Mesenchymal stem cell (in vitro differentiated cells and primary cell): ENCODE results near the gene GET4.
"Not testable (repeated sequence)": the region's sequence is repeated elsewhere in the genome, so short reads cannot be mapped to it uniquely, and the experiment has no call there.

Experiments
- DNase-seq: peaks from one replicate; pipeline ENCODE4 v3.0.0-alpha.2; 2013
- H2AFZ ChIP-seq: one replicate; pipeline ENCODE4 v1.6.1; 2013; ENCODE audit warnings: low read depth, mild to moderate bottlenecking, control low read depth, inconsistent platforms, low read length, moderate library complexity
- H2AK5ac ChIP-seq: 2 replicates; pipeline ENCODE4 v1.6.1; 2013; ENCODE audit warnings: low read length, moderate library complexity, mild to moderate bottlenecking, inconsistent platforms; ENCODE audit not compliant: severe bottlenecking
- H2BK120ac ChIP-seq: one replicate; pipeline ENCODE4 v1.6.1; 2013; ENCODE audit warnings: low read depth, mild to moderate bottlenecking, inconsistent platforms, low read length, moderate library complexity
- H2BK12ac ChIP-seq, 2 experiments: one replicate each; pipeline ENCODE4 v1.6.1; 2013; ENCODE audit warnings: inconsistent platforms in 2 of 2, low read length in 2 of 2, mild to moderate bottlenecking in 2 of 2, moderate library complexity in 2 of 2, control low read depth in 1 of 2
- H2BK15ac ChIP-seq: one replicate; pipeline ENCODE4 v1.6.1; 2013; ENCODE audit warnings: mild to moderate bottlenecking, low read depth, inconsistent platforms; ENCODE audit not compliant: poor library complexity, severe bottlenecking
- H2BK5ac ChIP-seq: 2 replicates; pipeline ENCODE4 v1.6.1; 2013; ENCODE audit warnings: low read depth, mild to moderate bottlenecking, low read length, control low read depth, inconsistent platforms; ENCODE audit not compliant: poor library complexity, severe bottlenecking
- H3K14ac ChIP-seq, 2 experiments: one replicate each; pipeline ENCODE4 v1.6.1; 2013; ENCODE audit warnings: inconsistent platforms in 2 of 2, low read length in 2 of 2, control low read depth in 1 of 2, mild to moderate bottlenecking in 1 of 2, moderate library complexity in 1 of 2
- H3K18ac ChIP-seq, 2 experiments: one replicate each; pipeline ENCODE4 v1.6.1; 2013; ENCODE audit warnings: inconsistent platforms in 2 of 2, low read length in 2 of 2, control low read depth in 1 of 2, low read depth in 1 of 2, mild to moderate bottlenecking in 1 of 2
- H3K23ac ChIP-seq, 2 experiments: one replicate each; pipeline ENCODE4 v1.6.1; 2013; ENCODE audit warnings: inconsistent platforms in 2 of 2, low read length in 2 of 2, mild to moderate bottlenecking in 2 of 2, moderate library complexity in 2 of 2, control low read depth in 1 of 2
- H3K27ac ChIP-seq: 2 replicates; pipeline ENCODE4 v1.5.1; 2013; ENCODE audit warnings: mild to moderate bottlenecking, moderate library complexity, low read length, control low read depth, inconsistent platforms; ENCODE audit not compliant: poor library complexity, severe bottlenecking
- H3K27me3 ChIP-seq, 2 experiments: 2 replicates each; pipeline versions ENCODE4 v1.6.1 to v1.7.0; 2013; ENCODE audit warnings: low read length in 2 of 2, mild to moderate bottlenecking in 2 of 2, moderate library complexity in 2 of 2, control low read depth in 1 of 2, inconsistent platforms in 1 of 2; ENCODE audit not compliant: control insufficient read depth in 1 of 2, insufficient read depth in 1 of 2
- H3K36me3 ChIP-seq, 2 experiments: 2 replicates each; pipeline versions ENCODE4 v1.6.1 to v1.7.0; 2013; ENCODE audit warnings: low read length in 2 of 2, control low read depth in 1 of 2, inconsistent platforms in 1 of 2, low read depth in 1 of 2, mild to moderate bottlenecking in 1 of 2; ENCODE audit not compliant: insufficient read depth in 2 of 2, control insufficient read depth in 1 of 2
- H3K4ac ChIP-seq, 2 experiments: one replicate each; pipeline ENCODE4 v1.6.1; 2013; ENCODE audit warnings: inconsistent platforms in 2 of 2, low read length in 2 of 2, mild to moderate bottlenecking in 2 of 2, moderate library complexity in 2 of 2, control low read depth in 1 of 2, low read depth in 1 of 2
- H3K4me1 ChIP-seq: 2 replicates; pipeline ENCODE4 v1.6.1; 2013; ENCODE audit warnings: low read depth, low read length, control low read depth; ENCODE audit not compliant: control insufficient read depth, insufficient read depth
- H3K4me2 ChIP-seq: 2 replicates; pipeline ENCODE4 v1.6.1; 2013; ENCODE audit warnings: low read length, mild to moderate bottlenecking, inconsistent platforms; ENCODE audit not compliant: poor library complexity, severe bottlenecking
- H3K4me3 ChIP-seq, 2 experiments: 2 replicates each; pipeline versions ENCODE4 v1.5.1 to v1.7.0; 2013; ENCODE audit warnings: low read length in 2 of 2, mild to moderate bottlenecking in 2 of 2, control low read depth in 1 of 2, low read depth in 1 of 2; ENCODE audit not compliant: insufficient read depth in 1 of 2
- H3K79me1 ChIP-seq: replicated peaks from 2 replicates; pipeline ENCODE4 v1.6.1; 2013; ENCODE audit warnings: mild to moderate bottlenecking, control low read depth, low read length, inconsistent platforms; ENCODE audit not compliant: poor library complexity, severe bottlenecking
- H3K9ac ChIP-seq: 2 replicates; pipeline ENCODE4 v1.7.0; 2013; ENCODE audit warnings: mild to moderate bottlenecking, low read length, moderate library complexity
- H3K9me3 ChIP-seq: 2 replicates; pipeline ENCODE4 v1.7.0; 2013; ENCODE audit warnings: mild to moderate bottlenecking, low read length; ENCODE audit not compliant: control insufficient read depth
- H4K8ac ChIP-seq: one replicate; pipeline ENCODE4 v1.6.1; 2013; ENCODE audit warnings: inconsistent platforms, mild to moderate bottlenecking, low read length, moderate library complexity
- H4K91ac ChIP-seq: one replicate; pipeline ENCODE4 v1.6.1; 2013; ENCODE audit warnings: mild to moderate bottlenecking, low read length, inconsistent platforms
- WGBS: methylation state at CpG from one replicate; pipeline ENCODE4 v1.1.7; 2013; ENCODE audit warnings: mixed read lengths; 5-methylcytosine and 5-hydroxymethylcytosine counted together

Gene GET4

GRCh38 chr7:940599-941408 is 64.5 kb downstream of the GET4 start:
- no peak overlapping the region for H3K18ac ChIP-seq
- no peak overlapping the region for H3K4me2 ChIP-seq
- no peaks in the 10 kb centered on the region for H3K36me3 ChIP-seq
- no peak overlapping the region for H2AK5ac ChIP-seq
- no peak overlapping the region for H3K27ac ChIP-seq
- no peak overlapping the region for H3K4me3 ChIP-seq
- no peak for DNase-seq
- no peak overlapping the region for H3K9ac ChIP-seq
- H2BK12ac ChIP-seq: no peak overlapping the region
- no peak overlapping the region for H2BK120ac ChIP-seq
- H4K91ac ChIP-seq: no peak overlapping the region
- H3K4me1 ChIP-seq: peaks cover 15% of the 10 kb centered on the region
- no peak overlapping the region for H4K8ac ChIP-seq
- H3K9me3 ChIP-seq: peaks cover 15% of the 10 kb centered on the region
- no peak overlapping the region for H3K14ac ChIP-seq
- WGBS: no CpG with 5 or more reads among the region's 2 CpGs
- no peak overlapping the region for H2BK5ac ChIP-seq
- H3K23ac ChIP-seq: no peak overlapping the region
- H2BK15ac ChIP-seq: no peak overlapping the region
- H3K27me3 ChIP-seq: peaks cover 0 to 24% of the 10 kb centered on the region in 2 experiments
- no peak overlapping the region for H2AFZ ChIP-seq
- no peaks in the 10 kb centered on the region for H3K79me1 ChIP-seq
- H3K4ac ChIP-seq: no peak overlapping the region

- not testable (repeated sequence) for H3K27ac ChIP-seq, H2BK12ac ChIP-seq, H3K23ac ChIP-seq, H4K8ac ChIP-seq, H2AFZ ChIP-seq, H3K4me1 ChIP-seq, H3K36me3 ChIP-seq, H3K79me1 ChIP-seq, H2BK5ac ChIP-seq, H3K9ac ChIP-seq, H2BK120ac ChIP-seq, H2AK5ac ChIP-seq, H3K18ac ChIP-seq, H3K14ac ChIP-seq, H3K4me2 ChIP-seq, H2BK15ac ChIP-seq, DNase-seq, H3K4me3 ChIP-seq, H4K91ac ChIP-seq, H3K4ac ChIP-seq
- H3K9me3 ChIP-seq: peaks cover 15% of the 10 kb centered on the region
- peaks cover 0 to 25% of the 10 kb centered on the region in 2 experiments for H3K27me3 ChIP-seq
- 92% methylated on average over 3 of the region's 4 CpGs for WGBS
Observed at GRCh38 chr7:943793-944192, 67.4 kb downstream of the GET4 start.

- Histone ChIP-seq H2BK12ac (no peak overlapping the region), H2BK120ac (no peak overlapping the region), H2AFZ (peak overlapping the region; percentile 19), H4K91ac (no peak overlapping the region), H3K9me3 (peaks cover 15% of the 10 kb centered on the region), H3K9ac (no peak overlapping the region), H4K8ac (no peak overlapping the region), H3K79me1 (no peaks in the 10 kb centered on the region), H3K14ac (no peak overlapping the region), H3K23ac (no peak overlapping the region), H3K4me2 (no peak overlapping the region), H3K36me3 (no peaks in the 10 kb centered on the region), H2BK5ac (no peak overlapping the region), H3K27me3 (peaks cover 0 to 31% of the 10 kb centered on the region in 2 experiments), H3K4ac (no peak overlapping the region), H2BK15ac (no peak overlapping the region), H3K18ac (no peak overlapping the region), H2AK5ac (no peak overlapping the region), H3K27ac (no peak overlapping the region), H3K4me1 (peaks cover 7% of the 10 kb centered on the region), H3K4me3 (no peak overlapping the region)
- 81% methylated on average over 4 of the region's 5 CpGs for WGBS
- no peak for DNase-seq
Observed at GRCh38 chr7:944744-945143, 68.4 kb downstream of the GET4 start.

GRCh38 chr7:945147-945555 is 68.8 kb downstream of the GET4 start:
- no peak for DNase-seq
- Histone ChIP-seq H4K91ac (no peak overlapping the region), H2BK12ac (no peak overlapping the region), H3K23ac (no peak overlapping the region), H3K14ac (no peak overlapping the region), H2BK120ac (no peak overlapping the region), H3K27ac (no peak overlapping the region), H2BK15ac (no peak overlapping the region), H3K4me3 (no peak overlapping the region), H3K4me2 (no peak overlapping the region), H2BK5ac (no peak overlapping the region), H3K18ac (no peak overlapping the region), H3K4me1 (peaks cover 7% of the 10 kb centered on the region), H3K9me3 (peaks cover 13% of the 10 kb centered on the region), H3K27me3 (peaks cover 0 to 34% of the 10 kb centered on the region in 2 experiments), H3K79me1 (no peaks in the 10 kb centered on the region), H3K36me3 (no peaks in the 10 kb centered on the region), H4K8ac (no peak overlapping the region), H2AK5ac (no peak overlapping the region), H3K9ac (no peak overlapping the region), H2AFZ (peak overlapping the region; percentile 19), H3K4ac (no peak overlapping the region)
- 80% methylated on average over 13 of the region's 13 CpGs for WGBS
